Gastrocnemius medialis (tissue), 4 donors: Measurements from ENCODE around the gene CELSR2.

Source experiments
- POLR2A ChIP-seq, 2 donors: fragments of 450-650 bp; IDR thresholded peaks; one replicate each; pipeline ENCODE4 v1.6.1; 2017; ENCODE audit warnings: antibody characterized with exemption in 2 of 2, mild to moderate bottlenecking in 2 of 2, moderate library complexity in 2 of 2
- TF ChIP-seq, protein P1 (sequence below), 5 experiments: fragments of 450-650 bp in 3 of 5; fragments of 200-600 bp in 2 of 5; sonication (generic) in 2 of 5; IDR thresholded peaks in 4 of 5; conservative IDR thresholded peaks in 1 of 5; 1 replicate in 4 of 5; 2 replicates in 1 of 5; pipeline ENCODE4 v1.5.1; 2016 to 2019; ENCODE audit warnings: antibody characterized with exemption in 5 of 5, mild to moderate bottlenecking in 3 of 5, moderate library complexity in 3 of 5

DNA sequence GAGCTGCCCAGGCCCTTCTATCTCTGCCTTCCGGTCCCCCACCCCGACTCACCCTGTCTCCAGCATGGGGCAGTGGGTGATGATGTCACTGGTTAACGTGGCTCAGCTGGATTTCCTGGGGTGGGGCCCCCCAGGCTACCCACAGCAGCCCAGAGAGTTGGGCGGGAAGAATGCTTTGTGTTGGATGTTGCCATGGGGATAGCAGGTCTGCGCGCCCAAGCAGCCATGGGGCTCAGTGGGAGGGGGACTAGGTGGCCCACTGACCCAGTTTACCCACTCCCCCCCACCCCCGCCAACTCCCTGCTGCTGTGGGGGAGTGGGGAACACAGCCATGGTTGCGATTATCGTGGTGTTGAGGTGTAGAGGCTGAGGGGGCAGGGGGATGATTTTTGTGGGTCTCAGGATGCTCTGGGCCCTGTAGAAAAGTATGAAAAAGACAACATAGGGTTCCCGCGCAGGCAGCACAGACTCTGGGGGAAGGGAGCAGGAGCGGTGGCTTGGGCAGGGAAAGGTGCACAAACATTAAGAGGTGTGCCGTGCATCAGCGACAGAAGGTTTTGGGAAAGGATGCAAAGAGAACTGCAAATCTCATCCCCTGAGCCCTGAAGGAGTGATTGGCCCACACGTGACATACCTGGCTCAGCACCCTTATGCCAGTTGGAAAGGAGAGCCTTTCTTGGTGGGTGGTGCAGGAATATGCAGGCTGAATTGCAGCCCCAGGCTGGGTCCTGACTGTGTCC, 8.5 kb downstream of the CELSR2 start:
- TF ChIP-seq, protein P1, sequence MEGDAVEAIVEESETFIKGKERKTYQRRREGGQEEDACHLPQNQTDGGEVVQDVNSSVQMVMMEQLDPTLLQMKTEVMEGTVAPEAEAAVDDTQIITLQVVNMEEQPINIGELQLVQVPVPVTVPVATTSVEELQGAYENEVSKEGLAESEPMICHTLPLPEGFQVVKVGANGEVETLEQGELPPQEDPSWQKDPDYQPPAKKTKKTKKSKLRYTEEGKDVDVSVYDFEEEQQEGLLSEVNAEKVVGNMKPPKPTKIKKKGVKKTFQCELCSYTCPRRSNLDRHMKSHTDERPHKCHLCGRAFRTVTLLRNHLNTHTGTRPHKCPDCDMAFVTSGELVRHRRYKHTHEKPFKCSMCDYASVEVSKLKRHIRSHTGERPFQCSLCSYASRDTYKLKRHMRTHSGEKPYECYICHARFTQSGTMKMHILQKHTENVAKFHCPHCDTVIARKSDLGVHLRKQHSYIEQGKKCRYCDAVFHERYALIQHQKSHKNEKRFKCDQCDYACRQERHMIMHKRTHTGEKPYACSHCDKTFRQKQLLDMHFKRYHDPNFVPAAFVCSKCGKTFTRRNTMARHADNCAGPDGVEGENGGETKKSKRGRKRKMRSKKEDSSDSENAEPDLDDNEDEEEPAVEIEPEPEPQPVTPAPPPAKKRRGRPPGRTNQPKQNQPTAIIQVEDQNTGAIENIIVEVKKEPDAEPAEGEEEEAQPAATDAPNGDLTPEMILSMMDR (IDR thresholded peaks at IDR 0.05 in 4 of 5, conservative IDR thresholded peaks at IDR 0.05 in 1 of 5), result no peak
- TF ChIP-seq POLR2A (IDR thresholded peaks at IDR 0.05), result no peak
